NB4 (cell line): ENCODE measurements around the gene CDC20.

Experiments used
- DNase-seq: peaks from one replicate; pipeline ENCODE4 v3.0.0; 2010; ENCODE audit warnings: low read depth
- H3K4me3 ChIP-seq: one replicate; pipeline ENCODE4 v1.5.1; 2011; ENCODE audit warnings: mild to moderate bottlenecking, low read depth, low read length, moderate library complexity
- CTCF ChIP-seq: IDR thresholded peaks from one replicate; pipeline ENCODE4 v1.5.1; 2012; ENCODE audit warnings: low read depth, low read length
- MYC ChIP-seq: IDR thresholded peaks from 2 replicates; pipeline ENCODE4 v1.6.1; 2011; ENCODE audit warnings: low read depth, low read length
- POLR2A ChIP-seq: IDR thresholded peaks from 2 replicates; pipeline ENCODE4 v1.6.1; 2011; ENCODE audit warnings: mild to moderate bottlenecking; ENCODE audit not compliant: insufficient read length; ENCODE audit errors: extremely low read depth
- TF ChIP-seq, protein P1 (sequence below): IDR thresholded peaks from 2 replicates; pipeline ENCODE4 v1.6.1; 2011; ENCODE audit warnings: low read depth, low read length

CDC20 gene

DNA sequence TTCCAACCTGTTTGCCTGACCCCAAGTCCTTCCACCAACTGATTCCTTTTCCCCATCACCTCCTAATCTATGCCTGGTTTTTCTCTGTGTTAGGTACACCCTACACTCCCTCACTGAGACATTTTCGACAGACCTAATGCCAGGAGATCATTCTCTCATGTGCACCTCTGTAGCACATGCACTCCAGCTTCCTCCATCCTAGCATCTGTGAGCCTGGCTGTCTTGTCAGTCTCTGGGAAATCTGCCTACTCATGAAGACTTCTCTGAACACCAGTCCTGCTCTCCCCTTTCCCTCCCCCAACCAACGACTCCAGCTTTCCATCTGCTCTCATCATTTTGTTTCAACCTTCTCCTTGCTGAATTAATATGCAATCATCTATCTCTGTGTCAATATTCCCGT lies 29.8 kb downstream of the CDC20 start:
- DNase-seq: no peak
- peak overlapping the region; percentile 92 for H3K4me3 ChIP-seq
- TF ChIP-seq CTCF (no peak), MYC (no peak), POLR2A (no peak)
- TF ChIP-seq, protein P1, sequence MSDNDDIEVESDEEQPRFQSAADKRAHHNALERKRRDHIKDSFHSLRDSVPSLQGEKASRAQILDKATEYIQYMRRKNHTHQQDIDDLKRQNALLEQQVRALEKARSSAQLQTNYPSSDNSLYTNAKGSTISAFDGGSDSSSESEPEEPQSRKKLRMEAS: no peak

DNA sequence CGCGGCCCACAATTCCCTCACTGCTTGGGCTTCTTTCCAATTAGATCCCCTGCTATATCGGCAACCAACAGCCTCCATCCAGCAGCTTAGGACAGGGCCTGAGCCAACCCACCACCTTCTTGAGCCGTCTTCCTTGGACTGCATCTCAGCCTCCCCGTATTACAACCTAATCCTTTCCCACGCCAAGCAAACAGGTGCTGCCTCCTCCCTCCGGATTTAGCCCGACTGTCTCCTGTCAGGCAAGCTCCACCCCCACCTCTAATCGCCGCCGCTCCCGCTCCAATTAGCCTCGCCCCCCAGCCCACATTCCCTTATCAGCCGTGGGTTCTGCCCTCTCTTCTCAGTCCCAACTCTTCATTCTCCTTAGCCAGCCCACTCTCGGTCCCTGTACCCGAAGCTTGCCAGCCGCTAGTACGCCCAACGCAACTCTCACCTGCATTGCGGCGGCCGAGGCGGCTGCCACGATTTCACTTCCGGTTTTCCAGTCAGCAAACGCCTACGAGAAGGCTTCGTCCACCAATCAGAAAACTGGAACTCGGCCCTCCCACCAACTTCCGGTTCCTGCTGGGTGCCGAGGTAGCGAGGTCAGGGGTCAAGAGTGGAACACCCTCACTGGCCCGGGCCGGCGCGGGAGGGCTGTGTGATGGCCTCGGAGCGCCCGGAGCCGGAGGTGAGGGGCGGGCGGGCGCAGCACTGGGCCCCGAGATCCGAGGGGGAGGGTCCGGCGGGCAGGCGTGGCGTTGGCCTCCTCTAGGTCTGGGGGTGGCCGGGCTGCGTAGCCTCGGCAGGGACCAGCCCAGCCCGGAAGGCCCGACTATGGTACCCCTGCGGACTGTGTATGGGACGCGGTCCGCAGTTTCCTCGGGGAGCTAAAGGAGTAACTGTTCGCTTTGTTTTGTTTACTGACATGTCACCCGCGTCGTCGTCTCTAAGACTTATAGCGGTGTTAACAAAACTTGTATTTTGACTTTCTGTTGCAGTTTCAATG lies 30.8 kb downstream of the CDC20 start, which contains the start of the genes MED8 and SZT2:
MED8 (minus strand) TSS at position 475 of the 988 bp plus-strand sequence; CDS start at position 439, 36 bp downstream.
SZT2 (plus strand) TSS at position 574 of the 988 bp plus-strand sequence; CDS start at position 644, 70 bp downstream.
- TF ChIP-seq CTCF (no peak), POLR2A (peak; percentile 81), MYC (peak; percentile 28; the same call in 1 of the 2 replicates)
- TF ChIP-seq, protein P1: no peak; the same call in 1 of the 2 replicates

DNA sequence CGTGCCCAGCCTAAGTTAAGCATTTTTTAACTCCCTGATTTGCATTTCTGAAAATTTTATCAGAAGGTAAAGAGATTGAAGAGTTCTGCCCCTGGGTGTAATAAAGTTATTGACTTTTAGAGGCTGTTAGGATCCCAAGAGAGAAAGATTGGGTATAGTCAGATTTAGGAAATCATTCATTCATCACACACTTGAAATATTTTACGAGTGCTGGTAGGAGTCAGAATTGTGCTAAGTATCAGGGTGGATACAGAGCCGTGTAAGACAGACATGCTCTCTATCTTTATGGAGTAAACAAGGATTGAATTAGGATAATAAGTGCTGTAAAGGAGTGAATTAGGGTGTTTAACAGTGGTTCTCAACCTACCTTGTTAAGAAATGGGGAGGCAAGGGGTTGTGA lies 33.9 kb downstream of the CDC20 start:
- no peak for TF ChIP-seq POLR2A
- TF ChIP-seq CTCF: no peak
- TF ChIP-seq, protein P1: no peak
- TF ChIP-seq MYC: no peak
- no peak overlapping the region for H3K4me3 ChIP-seq
- DNase-seq: no peak

More for the DNA sequence above, 30.8 kb downstream of the CDC20 start, which contains the start of the genes MED8 and SZT2:
- peak within 1 kb of the TSS; percentile 92 for H3K4me3 ChIP-seq
- DNase-seq: peak; percentile 93

- TF ChIP-seq, protein P1: no peak
- TF ChIP-seq POLR2A (no peak), CTCF (no peak), MYC (no peak)
- no peak overlapping the region for H3K4me3 ChIP-seq
- DNase-seq: no peak
These were observed 36.7 kb downstream of the CDC20 start for GRCh38 chr1:43395523-43395922.

DNA sequence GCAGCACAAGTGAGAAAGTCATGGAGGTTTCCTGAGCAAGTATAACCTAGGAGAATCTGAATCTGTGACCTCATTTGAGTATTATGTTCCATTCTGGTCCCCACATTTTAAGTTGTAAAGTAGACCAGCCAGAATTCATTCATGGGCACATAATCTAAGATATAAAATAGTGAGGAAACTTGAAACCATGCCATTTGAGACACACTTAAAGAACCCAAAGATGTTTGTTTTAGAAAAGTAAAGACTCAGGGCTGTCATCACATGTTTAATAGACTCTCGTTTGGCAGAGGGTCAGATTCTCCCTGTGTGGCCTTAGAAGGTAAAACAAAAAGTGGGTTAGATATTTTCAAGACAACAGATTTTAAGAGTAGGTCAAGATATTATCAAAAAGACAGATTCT lies 37.3 kb downstream of the CDC20 start:
- no peak for TF ChIP-seq CTCF
- TF ChIP-seq, protein P1: no peak
- TF ChIP-seq POLR2A: no peak
- TF ChIP-seq MYC: no peak
- no peak for DNase-seq
- H3K4me3 ChIP-seq: no peak overlapping the region
